IPS-15b (cell line): ENCODE results near the gene GLT8D2.
A peak's percentile ranks its signal among the peaks of the same experiment; 100 is the strongest.

ENCODE experiments used
- H3K27me3 ChIP-seq: one replicate; pipeline ENCODE4 v1.6.1; 2013; ENCODE audit warnings: low read length; ENCODE audit not compliant: control insufficient read depth, insufficient read depth
- H3K36me3 ChIP-seq: one replicate; pipeline ENCODE4 v1.6.1; 2013; ENCODE audit warnings: low read length; ENCODE audit not compliant: control insufficient read depth, insufficient read depth
- H3K4me1 ChIP-seq: one replicate; pipeline ENCODE4 v1.6.1; 2013; ENCODE audit warnings: mild to moderate bottlenecking, low read length; ENCODE audit not compliant: control insufficient read depth, insufficient read depth
- H3K4me3 ChIP-seq: one replicate; pipeline ENCODE4 v1.5.1; 2013; ENCODE audit warnings: low read depth, low read length
- H3K9ac ChIP-seq: one replicate; pipeline ENCODE4 v1.6.1; 2013; ENCODE audit warnings: low read depth, mild to moderate bottlenecking, low read length
- H3K9me3 ChIP-seq: one replicate; pipeline ENCODE4 v1.6.1; 2013; ENCODE audit warnings: mild to moderate bottlenecking, low read length; ENCODE audit not compliant: control insufficient read depth, insufficient read depth

Gene GLT8D2

DNA sequence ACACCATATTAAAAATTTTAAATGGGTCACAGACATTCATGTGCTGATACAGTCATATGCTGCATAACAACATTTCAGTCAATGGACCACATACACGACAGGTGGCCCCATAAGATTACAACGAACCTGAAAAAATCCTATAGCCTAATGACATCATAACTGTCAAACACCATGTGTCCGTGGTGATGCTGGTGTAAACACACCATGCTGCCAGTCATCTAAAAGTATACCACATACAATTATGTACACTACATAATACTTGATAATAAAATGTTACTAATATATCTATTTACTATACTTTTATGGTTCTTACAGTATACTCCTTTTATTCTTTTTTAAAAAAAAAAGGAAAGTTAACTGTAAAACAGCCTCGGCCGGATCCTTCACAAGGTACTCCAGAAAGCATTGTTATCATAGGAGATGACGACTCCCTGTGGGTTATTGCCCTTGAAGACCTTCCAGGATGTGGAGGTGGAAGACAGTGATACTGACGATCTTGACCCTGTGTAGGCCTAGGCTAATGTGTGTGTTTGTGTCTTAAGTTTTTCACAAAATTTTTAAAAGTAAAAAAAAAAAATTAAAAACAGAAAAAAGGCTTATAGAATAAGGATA is 89.3 kb downstream of the GLT8D2 start:
- Histone ChIP-seq H3K9ac (no peak overlapping the region), H3K27me3 (no peaks in the 10 kb centered on the region), H3K4me1 (peaks cover under 1% of the 10 kb centered on the region), H3K36me3 (no peaks in the 10 kb centered on the region), H3K9me3 (no peaks in the 10 kb centered on the region), H3K4me3 (no peak overlapping the region)

DNA sequence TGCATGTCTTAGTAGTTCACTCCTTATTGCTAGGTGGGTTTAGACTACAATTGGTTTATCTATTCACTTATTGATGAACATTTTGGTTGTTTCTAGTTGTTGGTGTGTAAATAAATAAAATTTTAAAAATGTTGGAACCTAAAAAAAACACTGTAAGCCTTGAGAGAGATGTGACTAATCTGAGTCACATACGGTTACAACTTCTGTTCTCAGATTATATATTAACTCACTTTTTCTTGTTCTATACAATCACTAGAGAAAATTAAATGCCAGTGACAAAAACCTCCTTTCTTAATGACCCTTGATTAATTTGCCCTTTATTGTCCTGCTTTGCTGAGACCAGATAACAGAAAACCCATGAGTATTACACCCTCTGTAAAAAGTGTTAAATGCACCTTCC is 91.4 kb downstream of the GLT8D2 start:
- no peak overlapping the region for H3K9ac ChIP-seq
- no peaks in the 10 kb centered on the region for H3K36me3 ChIP-seq
- no peak overlapping the region for H3K4me3 ChIP-seq
- H3K9me3 ChIP-seq, result no peaks in the 10 kb centered on the region
- no peaks in the 10 kb centered on the region for H3K27me3 ChIP-seq
- peaks cover 2% of the 10 kb centered on the region for H3K4me1 ChIP-seq

DNA sequence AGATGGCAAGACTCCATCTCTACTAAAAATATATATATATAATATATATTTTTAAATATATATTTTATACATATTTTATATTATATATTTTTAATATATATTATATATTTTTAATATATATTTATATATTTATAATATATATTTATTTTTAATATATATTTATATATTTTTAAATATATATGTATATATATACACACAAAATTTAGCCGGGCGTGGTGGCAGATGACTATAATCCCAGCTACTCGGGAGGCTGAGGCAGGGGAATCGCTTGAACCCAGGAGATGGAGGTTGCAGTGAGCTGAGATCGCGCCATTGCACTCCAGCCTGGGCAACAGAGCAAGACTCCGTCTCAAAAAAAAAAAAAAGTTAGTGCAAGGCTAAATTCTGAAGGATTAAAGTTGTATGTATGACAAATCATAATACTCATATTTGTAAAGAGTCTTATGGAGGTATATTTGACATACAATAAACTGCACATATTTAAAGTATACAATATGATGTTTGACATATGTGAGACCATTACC is 92.1 kb downstream of the GLT8D2 start:
- Histone ChIP-seq H3K36me3 (peaks cover 3% of the 10 kb centered on the region), H3K27me3 (no peaks in the 10 kb centered on the region), H3K4me1 (peaks cover 2% of the 10 kb centered on the region), H3K9me3 (no peaks in the 10 kb centered on the region), H3K9ac (no peak overlapping the region), H3K4me3 (no peak overlapping the region)

DNA sequence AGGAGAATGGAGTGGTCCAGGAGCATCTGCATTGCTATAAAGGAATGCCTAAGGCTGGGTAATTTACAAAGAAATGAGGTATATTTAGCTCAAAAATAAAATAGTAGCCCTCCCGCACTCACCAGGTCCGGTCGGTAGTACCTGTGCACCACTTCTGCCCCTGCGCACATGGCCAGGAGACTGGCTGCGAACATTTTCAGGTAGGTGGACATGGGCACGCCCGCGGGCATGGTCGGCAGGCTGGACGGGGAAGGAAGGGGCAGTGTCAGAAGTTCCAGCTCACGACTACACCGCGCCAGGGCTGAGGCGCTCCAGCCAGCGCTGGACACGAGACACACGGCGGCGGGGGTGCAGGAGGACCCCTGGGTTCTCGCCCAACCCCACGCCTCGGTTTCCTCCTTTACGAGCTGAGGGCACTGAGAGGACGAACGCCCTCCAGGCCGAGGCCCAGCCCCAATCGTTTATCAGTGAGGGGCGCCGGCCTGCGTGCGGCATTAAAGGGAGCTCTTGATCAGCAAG is 93.4 kb downstream of the GLT8D2 start:
- Histone ChIP-seq H3K4me1 (peaks cover 2% of the 10 kb centered on the region), H3K9me3 (no peaks in the 10 kb centered on the region), H3K36me3 (peaks cover 3% of the 10 kb centered on the region), H3K4me3 (peak overlapping the region; percentile 81), H3K9ac (peak overlapping the region; percentile 80), H3K27me3 (no peaks in the 10 kb centered on the region)

DNA sequence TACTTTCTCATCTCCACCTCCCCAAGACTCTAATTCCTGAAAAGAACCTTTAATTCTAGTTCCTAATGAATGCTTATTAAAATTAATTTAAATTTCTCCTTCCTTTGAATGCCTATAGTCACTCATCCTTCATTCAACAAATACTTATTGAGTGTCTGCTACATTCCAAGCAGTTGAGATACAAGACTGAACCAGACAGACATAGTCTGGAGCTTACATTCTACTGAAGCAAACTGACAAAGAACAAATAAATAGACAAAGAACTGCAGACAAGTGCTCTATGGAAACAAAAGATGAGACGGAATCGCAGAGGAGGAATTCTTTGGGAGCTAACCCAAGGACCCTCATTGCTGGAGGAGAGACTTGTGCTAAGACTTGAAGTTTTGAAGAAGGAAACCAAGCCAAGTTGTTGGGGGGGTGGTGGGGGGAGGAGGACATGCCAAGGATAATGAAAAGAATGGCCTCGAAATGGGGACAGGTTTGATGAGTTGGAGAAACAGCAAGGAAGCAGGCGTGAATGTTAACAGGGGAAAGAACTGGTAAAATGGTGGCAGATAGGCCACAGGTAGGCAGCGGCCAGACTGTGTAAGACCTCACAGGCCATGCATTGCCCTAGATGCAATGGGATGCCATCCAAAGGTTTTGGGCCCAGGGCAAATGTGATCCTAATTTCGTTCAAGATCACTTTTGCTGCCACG is 94.0 kb downstream of the GLT8D2 start:
- peaks cover 2% of the 10 kb centered on the region for H3K4me1 ChIP-seq
- H3K9ac ChIP-seq, result peak overlapping the region; percentile 80
- H3K4me3 ChIP-seq, result peak overlapping the region; percentile 81
- no peaks in the 10 kb centered on the region for H3K9me3 ChIP-seq
- peaks cover 3% of the 10 kb centered on the region for H3K36me3 ChIP-seq
- no peaks in the 10 kb centered on the region for H3K27me3 ChIP-seq

DNA sequence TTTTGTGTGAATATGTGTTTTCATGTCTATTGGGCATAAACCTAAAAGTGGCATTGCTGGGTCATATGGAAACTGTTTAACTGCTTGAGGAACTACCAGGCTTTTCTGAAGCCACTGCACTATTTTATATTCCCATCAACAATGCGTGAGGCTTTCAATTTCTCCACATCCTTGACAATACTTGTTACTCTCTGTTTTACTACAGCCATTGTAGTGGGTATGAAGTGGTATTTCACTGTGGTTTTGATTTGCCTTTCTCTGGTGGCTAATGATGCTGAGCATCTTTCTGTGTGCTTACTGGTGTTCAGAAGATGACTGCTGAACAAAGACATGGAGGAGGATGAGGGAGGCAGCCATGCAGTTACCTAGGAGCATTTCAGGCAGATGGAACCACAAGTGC is 97.5 kb downstream of the GLT8D2 start:
- no peaks in the 10 kb centered on the region for H3K27me3 ChIP-seq
- H3K9ac ChIP-seq, result no peak overlapping the region
- peaks cover 8% of the 10 kb centered on the region for H3K36me3 ChIP-seq
- peaks cover 2% of the 10 kb centered on the region for H3K4me1 ChIP-seq
- no peaks in the 10 kb centered on the region for H3K9me3 ChIP-seq
- no peak overlapping the region for H3K4me3 ChIP-seq

DNA sequence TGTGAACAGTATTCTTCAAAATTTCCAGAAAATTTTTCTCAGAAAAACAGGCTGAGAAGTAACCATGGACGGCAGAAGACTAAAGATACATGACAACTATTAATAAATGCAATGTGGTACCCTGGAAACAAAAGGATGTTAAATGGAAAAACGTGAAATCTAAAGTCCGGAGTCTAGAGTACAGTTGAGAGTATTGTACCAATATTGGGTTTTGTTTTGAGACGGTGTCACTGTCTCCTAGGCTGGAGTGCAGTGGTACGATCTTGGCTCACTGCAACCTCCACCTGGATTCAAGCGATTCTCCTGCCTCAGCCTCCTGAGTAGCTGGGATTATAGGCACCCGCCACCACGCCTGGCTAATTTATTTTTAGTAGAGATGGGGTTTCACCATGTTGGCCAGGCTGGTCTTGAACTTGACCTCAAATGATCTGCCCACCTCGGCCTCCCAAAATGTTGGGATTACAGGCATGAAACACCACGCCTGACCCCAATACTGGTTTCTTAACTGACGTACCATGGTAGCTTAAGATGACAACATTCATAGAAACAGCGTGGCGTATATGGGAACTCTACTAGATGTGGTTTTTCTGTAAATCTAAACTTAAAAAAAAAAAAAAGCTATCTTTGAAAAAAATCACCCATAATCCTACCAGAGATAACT is 101.1 kb downstream of the GLT8D2 start:
- H3K9ac ChIP-seq, result no peak overlapping the region
- peaks cover 31% of the 10 kb centered on the region for H3K36me3 ChIP-seq
- no peaks in the 10 kb centered on the region for H3K27me3 ChIP-seq
- H3K9me3 ChIP-seq, result no peaks in the 10 kb centered on the region
- no peaks in the 10 kb centered on the region for H3K4me1 ChIP-seq
- no peak overlapping the region for H3K4me3 ChIP-seq

DNA sequence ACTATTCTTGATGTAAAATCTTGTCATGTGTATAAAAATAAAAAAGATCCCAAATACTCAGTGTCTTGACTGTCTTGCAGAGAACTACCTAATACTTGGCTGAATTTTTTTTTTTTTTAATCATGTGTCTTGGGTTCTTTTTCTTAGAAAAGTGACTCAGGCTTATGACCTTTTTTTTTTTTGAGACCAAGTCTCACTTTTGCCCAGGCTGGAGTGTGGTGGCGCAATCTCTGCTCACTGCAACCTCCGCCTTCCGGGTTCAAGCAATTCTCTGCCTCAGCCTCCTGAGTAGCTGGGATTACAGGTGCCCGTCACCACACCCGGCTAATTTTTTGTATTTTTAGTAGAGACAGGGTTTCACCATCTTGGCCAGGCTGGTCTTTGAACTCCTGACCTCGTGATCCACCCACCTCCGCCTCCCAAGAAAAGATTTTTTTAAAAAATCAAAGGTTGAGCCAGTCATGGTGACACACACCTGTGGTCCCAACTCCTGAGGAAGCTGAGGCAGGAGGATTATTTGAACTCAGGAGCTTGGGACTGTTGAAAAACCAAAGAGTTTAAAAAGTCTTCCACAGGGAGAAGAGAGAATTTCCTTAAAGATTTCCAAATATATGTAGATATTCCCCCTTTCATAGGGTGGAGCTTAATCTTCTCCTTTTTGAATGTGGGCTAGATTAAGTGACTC is 102.0 kb downstream of the GLT8D2 start:
- Histone ChIP-seq H3K4me3 (no peak overlapping the region), H3K27me3 (no peaks in the 10 kb centered on the region), H3K9me3 (no peaks in the 10 kb centered on the region), H3K4me1 (no peaks in the 10 kb centered on the region), H3K36me3 (peaks cover 27% of the 10 kb centered on the region), H3K9ac (no peak overlapping the region)

DNA sequence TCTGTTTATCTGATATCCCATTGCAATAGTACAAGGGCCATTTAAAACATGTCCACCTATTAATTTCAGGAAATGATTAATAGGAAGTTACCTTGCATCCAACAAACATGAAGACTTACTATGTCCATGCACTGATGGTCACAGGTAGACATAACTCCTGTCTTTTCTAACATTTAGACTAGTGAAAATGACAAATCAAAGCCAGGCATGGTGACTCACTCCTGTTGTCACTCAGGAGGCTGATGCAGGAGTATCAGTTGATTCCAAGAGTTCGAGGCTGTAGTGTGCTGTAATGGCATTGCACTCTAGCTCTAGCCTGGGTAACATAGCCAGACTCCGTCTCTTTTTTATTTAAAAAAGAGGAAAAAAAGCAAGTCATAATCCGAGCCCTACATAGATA is 105.0 kb downstream of the GLT8D2 start:
- H3K4me3 ChIP-seq, result no peak overlapping the region
- no peaks in the 10 kb centered on the region for H3K27me3 ChIP-seq
- no peaks in the 10 kb centered on the region for H3K4me1 ChIP-seq
- H3K36me3 ChIP-seq, result peaks cover 48% of the 10 kb centered on the region
- no peak overlapping the region for H3K9ac ChIP-seq
- H3K9me3 ChIP-seq, result no peaks in the 10 kb centered on the region
